Mucosa of rectum (tissue), 2 donors: ENCODE results near the gene PTS.
"Not testable (repeated sequence)": the region's sequence is repeated elsewhere in the genome, so short reads cannot be mapped to it uniquely, and the experiment has no call there.

Source experiments
- H3K27ac ChIP-seq, 2 donors: one replicate each; pipeline ENCODE4 v1.7.0; 2013; ENCODE audit warnings: inconsistent platforms in 2 of 2, low read depth in 2 of 2, low read length in 2 of 2
- H3K27me3 ChIP-seq, 2 donors: one replicate each; pipeline ENCODE4 v1.7.0; 2013; ENCODE audit warnings: low read length in 2 of 2; ENCODE audit not compliant: control insufficient read depth in 2 of 2, insufficient read depth in 2 of 2
- H3K36me3 ChIP-seq, 2 donors: one replicate each; pipeline ENCODE4 v1.7.0; 2013; ENCODE audit warnings: low read length in 2 of 2; ENCODE audit not compliant: control insufficient read depth in 2 of 2, insufficient read depth in 2 of 2
- H3K4me1 ChIP-seq, 2 donors: one replicate each; pipeline ENCODE4 v1.7.0; 2013; ENCODE audit warnings: low read length in 2 of 2, mild to moderate bottlenecking in 1 of 2; ENCODE audit not compliant: control insufficient read depth in 2 of 2, insufficient read depth in 2 of 2
- H3K4me3 ChIP-seq, 2 donors: one replicate each; pipeline ENCODE4 v1.7.0; 2013; ENCODE audit warnings: low read length in 2 of 2
- H3K9ac ChIP-seq, 2 donors: one replicate each; pipeline ENCODE4 v1.7.0; 2013; ENCODE audit warnings: low read length in 2 of 2, low read depth in 1 of 2, mild to moderate bottlenecking in 1 of 2
- H3K9me3 ChIP-seq, 2 donors: one replicate each; pipeline ENCODE4 v1.7.0; 2013; ENCODE audit warnings: low read length in 2 of 2; ENCODE audit not compliant: control insufficient read depth in 2 of 2
- donor health status: healthy.
- donor health status: Normal muscosa, but diverticular disease.

The PTS gene

DNA sequence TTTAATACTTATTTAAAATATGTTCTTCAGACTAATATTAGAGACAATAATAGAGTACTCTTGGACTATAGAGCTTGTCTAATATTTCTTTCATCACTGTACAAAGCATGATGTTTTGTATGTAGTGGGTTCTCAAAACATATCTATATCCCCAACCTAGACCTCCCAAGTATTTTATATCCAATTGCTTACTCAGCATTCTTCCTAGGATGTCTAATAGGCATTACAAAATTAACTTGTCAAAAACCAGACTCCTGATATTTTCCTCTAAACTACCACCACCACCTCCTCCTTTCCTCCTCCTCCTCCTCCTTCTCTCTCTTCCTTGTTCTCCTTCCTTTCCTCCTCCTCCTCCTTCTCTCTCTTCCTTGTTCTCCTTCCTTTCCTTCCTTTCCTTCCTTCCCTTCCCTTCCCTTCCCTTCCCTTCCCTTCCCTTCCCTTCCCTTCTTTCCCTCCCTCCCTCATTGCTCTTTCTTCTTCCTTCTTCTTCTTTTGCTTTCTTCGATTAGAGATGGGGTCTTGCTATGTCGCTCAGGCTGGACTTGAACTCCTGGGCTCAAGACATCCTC, 29.6 kb upstream of the PTS start:
- no peaks in the 10 kb centered on the region for H3K36me3 ChIP-seq
- no peaks in the 10 kb centered on the region for H3K9me3 ChIP-seq

DNA sequence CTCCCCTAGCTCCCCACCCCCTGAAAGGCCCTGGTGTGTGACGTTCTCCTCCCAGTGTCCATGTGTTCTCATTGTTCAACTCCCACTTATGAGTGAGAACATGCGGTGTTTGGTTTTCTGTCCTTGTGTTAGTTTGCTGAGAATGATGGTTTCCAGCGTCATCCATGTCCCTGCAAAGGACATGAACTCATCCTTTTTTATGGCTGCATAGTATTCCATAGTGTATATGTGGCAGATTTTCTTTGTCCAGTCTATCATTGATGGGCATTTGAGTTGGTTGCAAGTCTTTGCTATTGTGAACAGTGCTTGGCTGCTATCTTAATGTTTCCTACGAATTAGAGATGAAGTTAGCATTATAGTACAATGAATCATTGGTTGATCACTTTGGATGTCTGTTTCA, 27.1 kb upstream of the PTS start:
- not testable (repeated sequence) for H3K9me3 ChIP-seq, H3K4me3 ChIP-seq, H3K9ac ChIP-seq, H3K4me1 ChIP-seq, H3K36me3 ChIP-seq, H3K27me3 ChIP-seq, H3K27ac ChIP-seq

More for the DNA sequence above, 29.6 kb upstream of the PTS start:
- Histone ChIP-seq H3K27me3 (no peaks in the 10 kb centered on the region), H3K9ac (no peak overlapping the region), H3K4me1 (no peaks in the 10 kb centered on the region), H3K27ac (no peak overlapping the region), H3K4me3 (no peak overlapping the region)

GRCh38 chr11:112200252-112200651, 26.0 kb upstream of the PTS start:
- H3K9ac ChIP-seq, result no peak overlapping the region
- no peak overlapping the region for H3K4me3 ChIP-seq
- H3K9me3 ChIP-seq, result no peaks in the 10 kb centered on the region
- no peaks in the 10 kb centered on the region for H3K27me3 ChIP-seq
- no peaks in the 10 kb centered on the region for H3K36me3 ChIP-seq
- H3K27ac ChIP-seq, result no peak overlapping the region
- no peaks in the 10 kb centered on the region for H3K4me1 ChIP-seq

- no peaks in the 10 kb centered on the region for H3K36me3 ChIP-seq
- H3K9ac ChIP-seq, result no peak overlapping the region
- H3K4me1 ChIP-seq, result no peaks in the 10 kb centered on the region
- no peak overlapping the region for H3K4me3 ChIP-seq
- H3K27ac ChIP-seq, result no peak overlapping the region
- H3K27me3 ChIP-seq, result no peaks in the 10 kb centered on the region
- H3K9me3 ChIP-seq, result no peaks in the 10 kb centered on the region
These were observed 20.2 kb upstream of the PTS start for GRCh38 chr11:112206071-112206470.

DNA sequence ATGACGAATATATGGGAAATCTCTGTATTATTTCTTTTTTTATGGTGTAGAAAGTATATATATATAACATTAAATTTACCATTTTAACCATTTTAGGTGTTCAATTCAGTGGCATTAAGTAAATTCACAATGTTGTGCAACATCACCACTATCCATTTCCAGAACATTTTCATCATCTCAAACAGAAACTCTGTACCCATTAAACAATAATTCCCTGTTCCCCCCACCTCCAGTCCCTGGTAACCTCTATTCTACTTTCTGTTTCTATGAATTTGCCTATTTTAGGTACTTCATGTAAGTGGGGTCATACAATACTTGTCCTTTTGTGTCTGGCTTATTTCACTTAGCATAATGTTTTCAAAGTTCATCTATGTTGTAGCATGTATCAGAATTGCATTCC, 15.3 kb upstream of the PTS start:
- Histone ChIP-seq H3K4me1 (no peaks in the 10 kb centered on the region), H3K27ac (no peak overlapping the region)

GRCh38 chr11:112211536-112211935, 14.7 kb upstream of the PTS start:
- H3K36me3 ChIP-seq, result no peaks in the 10 kb centered on the region
- H3K4me3 ChIP-seq, result no peak overlapping the region
- H3K27me3 ChIP-seq, result no peaks in the 10 kb centered on the region
- H3K27ac ChIP-seq, result no peak overlapping the region
- H3K4me1 ChIP-seq, result no peaks in the 10 kb centered on the region
- H3K9me3 ChIP-seq, result no peaks in the 10 kb centered on the region
- H3K9ac ChIP-seq, result no peak overlapping the region

More for the DNA sequence above, 15.3 kb upstream of the PTS start:
- Histone ChIP-seq H3K27me3 (no peaks in the 10 kb centered on the region), H3K36me3 (no peaks in the 10 kb centered on the region), H3K9me3 (no peaks in the 10 kb centered on the region), H3K9ac (no peak overlapping the region), H3K4me3 (no peak overlapping the region)

- Histone ChIP-seq H3K27me3 (no peaks in the 10 kb centered on the region), H3K4me1 (no peaks in the 10 kb centered on the region), H3K9me3 (no peaks in the 10 kb centered on the region), H3K4me3 (no peak overlapping the region), H3K9ac (no peak overlapping the region), H3K36me3 (no peaks in the 10 kb centered on the region), H3K27ac (no peak overlapping the region)
These were observed 13.9 kb upstream of the PTS start for GRCh38 chr11:112212290-112212689.

GRCh38 chr11:112212710-112213109, 13.5 kb upstream of the PTS start:
- Histone ChIP-seq H3K27ac (no peak overlapping the region), H3K4me1 (no peaks in the 10 kb centered on the region), H3K9ac (no peak overlapping the region), H3K36me3 (no peaks in the 10 kb centered on the region), H3K4me3 (no peak overlapping the region), H3K27me3 (no peaks in the 10 kb centered on the region), H3K9me3 (no peaks in the 10 kb centered on the region)

- Histone ChIP-seq H3K27ac (no peak overlapping the region), H3K9me3 (no peaks in the 10 kb centered on the region), H3K4me1 (no peaks in the 10 kb centered on the region), H3K9ac (no peak overlapping the region), H3K4me3 (no peak overlapping the region), H3K27me3 (no peaks in the 10 kb centered on the region), H3K36me3 (no peaks in the 10 kb centered on the region)
These were observed 12.5 kb upstream of the PTS start for GRCh38 chr11:112213753-112214152.

DNA sequence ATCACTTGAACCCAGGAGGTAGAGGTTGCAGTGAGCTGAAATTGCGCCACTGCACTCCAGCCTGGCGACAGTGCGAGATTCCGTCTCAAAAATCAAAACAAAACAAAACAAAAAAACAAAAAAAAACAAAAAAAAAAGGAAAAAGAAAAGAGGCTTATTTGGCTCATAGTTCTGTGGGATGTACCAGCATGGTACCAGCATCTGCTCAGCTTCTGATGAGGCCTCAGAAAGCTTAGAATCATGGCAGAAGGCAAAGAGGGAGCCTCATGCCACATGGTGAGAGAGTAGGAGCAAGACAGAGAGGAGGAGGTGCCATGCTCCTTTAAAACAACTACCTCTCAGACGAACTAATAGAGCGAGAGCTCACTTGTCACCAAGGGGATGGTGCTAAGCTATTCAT, 10.6 kb upstream of the PTS start:
- H3K9ac ChIP-seq, result no peak overlapping the region
- H3K27me3 ChIP-seq, result no peaks in the 10 kb centered on the region
- H3K9me3 ChIP-seq, result no peaks in the 10 kb centered on the region
- no peak overlapping the region for H3K27ac ChIP-seq
- H3K36me3 ChIP-seq, result no peaks in the 10 kb centered on the region
- H3K4me3 ChIP-seq, result no peak overlapping the region
- H3K4me1 ChIP-seq, result peaks cover 0 to 3% of the 10 kb centered on the region in 2 donors

DNA sequence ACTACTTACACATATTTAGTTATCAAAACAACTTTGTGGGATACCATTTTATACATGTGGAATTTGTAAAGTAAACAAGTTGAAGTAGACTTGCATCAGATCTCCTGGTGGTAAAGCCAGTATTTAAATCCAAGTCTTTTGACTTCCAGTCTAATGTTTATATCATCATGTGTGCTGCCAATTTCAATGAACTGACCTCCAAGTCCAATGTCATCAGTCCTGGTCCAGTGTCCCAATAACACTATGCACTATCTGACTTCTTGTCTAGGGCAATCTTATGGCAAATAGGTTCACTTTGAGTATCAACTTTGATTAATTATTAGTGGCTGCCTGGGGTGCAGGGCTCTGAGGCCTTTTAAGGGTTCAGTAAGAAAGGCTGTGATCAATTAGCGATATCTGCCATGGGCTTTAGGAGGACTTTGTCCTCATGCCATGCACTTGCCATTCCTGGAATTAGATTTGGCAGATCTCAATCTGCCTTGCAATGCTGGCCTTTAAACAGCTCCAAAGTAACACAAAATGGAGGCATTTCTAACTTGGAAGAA, 9.6 kb upstream of the PTS start:
- Histone ChIP-seq H3K27ac (no peak overlapping the region), H3K9me3 (no peaks in the 10 kb centered on the region), H3K27me3 (no peaks in the 10 kb centered on the region), H3K4me1 (peaks cover 0 to 3% of the 10 kb centered on the region in 2 donors), H3K36me3 (no peaks in the 10 kb centered on the region), H3K4me3 (no peak overlapping the region), H3K9ac (no peak overlapping the region)
